HG03460 (cell line): ENCODE results near the gene CLK1.
A peak's percentile ranks its signal among the peaks of the same experiment; 100 is the strongest.
"Not testable (repeated sequence)": the region's sequence is repeated elsewhere in the genome, so short reads cannot be mapped to it uniquely, and the experiment has no call there.

ENCODE experiments used
- ATAC-seq: cut with Tn5 transposase; IDR thresholded peaks from one replicate; pipeline ENCODE4 v1.9.1; 2021; ENCODE audit not compliant: unreplicated experiment

Gene CLK1

DNA sequence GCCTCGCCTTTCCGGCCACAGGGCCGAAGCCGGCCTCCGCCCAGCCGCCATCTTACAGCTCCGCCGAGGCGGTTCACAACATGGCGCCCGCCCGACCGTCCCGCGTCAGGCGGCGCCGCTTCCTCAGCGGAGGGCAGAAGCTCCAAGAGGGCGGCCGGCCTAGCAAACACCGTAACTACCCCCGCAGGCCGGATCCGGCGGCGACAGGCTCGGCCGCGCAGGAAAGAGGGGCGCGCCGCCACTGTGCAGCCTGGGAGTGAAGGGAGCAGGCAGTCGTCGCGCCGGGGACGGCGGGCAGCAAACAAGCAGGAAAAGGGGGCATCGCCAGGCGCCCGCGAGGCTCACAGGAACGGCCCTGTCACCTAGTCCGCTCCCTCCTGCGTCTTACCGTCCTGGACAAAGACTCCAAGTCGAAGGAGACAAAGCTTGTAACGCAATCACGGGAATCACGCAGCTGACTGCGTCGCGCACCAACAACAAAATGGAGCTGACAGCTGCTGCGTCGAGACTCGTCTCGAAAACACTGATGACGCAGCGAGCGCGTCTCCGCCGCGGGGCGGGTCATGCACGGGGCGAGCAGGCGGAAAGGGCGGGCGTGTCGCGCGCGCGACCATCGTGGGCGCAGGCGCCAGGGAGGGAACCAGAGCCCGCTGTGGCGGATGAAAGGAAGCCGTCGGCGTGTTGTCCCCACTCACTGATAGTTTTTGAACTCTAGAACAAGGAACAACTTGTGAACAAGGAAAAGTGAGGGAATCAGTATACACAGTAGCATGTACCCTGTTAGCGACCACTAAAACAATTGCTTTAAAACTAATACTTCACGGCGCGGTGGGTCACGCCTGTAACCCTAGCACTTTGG lies at the start of gene CLK1:
TSS of gene CLK1 (minus strand) at position 483 of the 859 bp plus-strand sequence. CDS start 2,796 bp downstream, outside the sequence.
- peak; percentile 83 for ATAC-seq

DNA sequence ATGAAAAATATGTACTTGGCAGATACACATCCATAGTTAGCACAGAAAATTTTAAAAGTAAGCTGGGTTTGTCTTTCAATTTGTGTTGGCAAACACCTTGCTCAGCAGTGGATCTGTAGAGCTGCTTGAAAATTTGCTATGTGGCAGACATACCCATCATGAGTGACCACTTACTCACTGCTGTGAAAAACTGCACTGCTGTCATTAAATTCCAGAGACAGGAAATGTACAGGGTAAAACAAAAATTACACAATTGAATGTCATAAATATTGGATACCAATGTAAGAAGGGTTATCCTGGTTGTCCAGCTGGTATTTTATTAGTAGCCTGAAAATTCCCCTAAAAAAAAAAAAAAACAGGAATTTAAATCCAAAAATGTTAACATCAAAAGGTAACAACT lies 49.2 kb upstream of the CLK1 start:
- ATAC-seq = no peak

DNA sequence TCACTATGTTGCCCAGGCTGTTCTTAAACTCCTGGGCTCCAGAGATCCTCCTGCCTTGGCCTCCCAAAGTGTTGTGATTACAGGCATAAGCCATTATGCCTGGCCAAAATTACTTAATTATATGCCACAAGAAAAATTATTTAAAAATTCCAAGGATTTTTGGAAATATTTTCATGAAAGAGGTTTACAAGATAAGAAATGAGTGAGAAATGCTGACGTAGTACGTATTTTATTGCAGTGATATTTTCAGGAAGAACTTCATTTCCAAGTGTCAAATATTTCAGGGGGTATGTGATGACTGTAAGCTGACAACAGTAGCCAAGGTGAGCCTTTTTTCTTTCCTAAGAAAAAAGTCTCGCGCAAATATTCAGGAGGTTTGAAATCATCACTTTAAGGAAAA lies 45.5 kb upstream of the CLK1 start:
- no peak for ATAC-seq

DNA sequence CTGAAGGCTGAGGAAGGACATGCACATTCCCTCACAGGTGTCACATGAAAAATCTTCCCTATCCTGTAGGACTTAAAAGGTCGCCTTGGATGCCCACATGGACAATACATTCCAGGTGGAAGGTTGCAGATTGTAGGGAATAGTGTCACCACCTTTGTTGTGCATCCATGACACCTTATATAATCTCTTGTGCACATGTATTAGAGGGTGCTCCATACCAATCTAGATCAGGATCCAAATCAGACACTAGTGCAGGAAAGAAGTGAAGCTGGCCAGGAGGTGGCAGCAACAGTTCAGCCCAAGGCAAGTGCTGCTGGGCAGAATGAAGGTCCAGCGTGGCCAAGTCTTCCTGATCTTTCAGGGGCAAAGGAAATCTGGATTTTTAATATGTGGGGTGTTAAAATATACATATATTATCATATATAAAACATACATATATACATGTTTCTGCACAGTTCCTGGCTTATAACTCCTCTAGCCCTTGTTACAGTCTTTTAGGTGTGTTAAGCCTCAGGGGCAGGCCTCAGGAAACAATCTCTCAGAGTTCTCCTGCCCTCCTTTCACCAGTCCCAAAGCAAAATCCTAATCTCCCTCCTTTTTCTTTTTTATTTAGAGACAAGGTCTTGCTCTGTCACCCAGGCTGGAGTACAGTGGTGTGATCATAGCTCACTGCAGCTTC lies 41.3 kb upstream of the CLK1 start:
- peak; percentile 58 for ATAC-seq

DNA sequence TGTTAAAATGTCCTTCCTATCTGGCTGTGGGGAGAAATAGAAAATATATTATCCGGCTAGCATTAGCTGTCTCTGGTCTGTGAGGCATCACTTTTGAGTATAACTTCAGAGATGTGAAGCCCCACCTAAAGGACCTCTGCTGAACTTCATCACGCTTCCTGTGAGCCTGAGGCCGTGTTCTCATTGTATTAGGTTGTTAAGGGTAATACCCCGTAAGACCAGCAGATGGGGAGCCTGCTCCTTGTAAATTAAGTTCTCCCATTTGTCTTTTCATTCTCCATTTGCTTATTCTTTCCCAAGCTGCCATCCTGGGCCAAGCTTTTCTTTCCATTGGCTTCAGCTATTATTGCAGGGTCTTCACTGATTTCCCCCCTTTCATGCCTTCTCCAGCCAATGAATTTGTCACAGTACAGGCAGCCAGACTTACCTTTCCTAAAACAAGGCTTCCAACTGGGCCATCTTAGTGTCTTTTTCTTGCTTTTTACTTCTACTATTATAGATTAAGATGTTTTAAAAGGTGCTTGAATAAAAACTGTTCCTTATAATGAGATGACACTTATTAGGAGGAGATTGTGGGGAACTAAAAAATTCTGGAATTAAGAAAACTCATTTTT lies 37.1 kb upstream of the CLK1 start:
- ATAC-seq = peak; percentile 99

DNA sequence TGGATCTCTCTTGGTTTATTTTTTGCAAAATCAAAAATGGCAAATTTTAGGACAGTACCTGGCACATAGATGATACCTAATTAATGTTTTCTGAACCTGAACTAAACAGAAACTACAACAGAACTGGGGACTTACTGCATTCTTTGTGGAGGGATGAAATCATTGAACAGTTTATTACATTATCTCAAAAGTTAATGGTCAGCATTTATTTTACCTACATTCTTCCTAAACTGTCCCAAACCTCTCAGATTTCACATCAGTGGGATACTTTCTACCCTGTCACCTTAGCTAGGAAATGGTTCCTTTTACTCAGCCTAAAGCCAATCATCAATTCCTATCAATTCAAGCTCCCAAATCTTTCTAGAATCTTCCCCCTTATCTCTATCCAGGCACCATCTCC lies 35.0 kb upstream of the CLK1 start:
- no peak for ATAC-seq

DNA sequence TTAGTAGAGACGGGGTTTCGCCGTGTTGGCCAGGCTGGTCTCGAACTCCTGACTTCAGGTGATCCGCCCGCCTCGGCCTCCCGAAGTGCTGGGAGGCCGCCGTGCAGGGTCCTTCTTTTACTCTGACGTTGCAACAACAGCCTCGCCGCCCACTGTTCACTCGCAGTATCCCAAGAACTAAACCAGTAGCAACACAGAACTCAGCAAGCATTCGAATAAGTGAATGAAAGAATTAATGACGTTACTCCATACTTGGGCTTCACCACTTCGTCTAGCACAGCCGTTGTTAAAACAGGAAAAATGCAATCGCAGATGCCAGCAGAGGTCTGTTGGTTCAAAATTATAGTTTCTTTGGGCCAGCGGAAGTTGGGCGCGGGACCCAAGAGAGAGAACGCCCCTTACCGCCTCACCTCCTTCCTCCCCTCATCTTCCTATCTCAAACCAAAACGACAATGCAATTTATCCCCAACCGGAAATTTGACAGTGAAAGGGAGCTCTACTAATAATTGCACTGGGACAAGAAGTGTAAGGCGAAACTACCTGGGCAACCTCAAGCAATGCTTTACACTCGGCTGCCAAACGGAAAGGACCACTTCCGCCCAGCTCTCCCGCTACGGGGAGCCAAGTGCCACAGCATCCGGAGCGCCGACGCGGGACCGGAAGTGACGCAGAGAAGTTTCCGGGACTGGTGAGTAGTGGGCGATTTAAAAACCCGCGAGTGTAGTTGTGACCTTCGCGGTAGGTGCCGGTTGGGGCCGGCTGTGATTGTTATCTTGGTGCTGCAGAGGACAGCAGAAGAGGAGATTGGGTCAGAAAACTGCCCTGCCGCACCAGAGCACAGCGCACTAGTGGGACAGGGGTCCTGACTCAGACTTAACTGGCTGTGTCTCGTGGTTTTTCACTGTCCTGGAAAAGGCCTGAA lies 24.5 kb upstream of the CLK1 start, which contains the start of the genes NIF3L1 and PPIL3:
TSS of gene NIF3L1 (plus strand) at position 668 of the 922 bp plus-strand sequence. CDS start 2,573 bp downstream, outside the sequence.
TSS of gene PPIL3 (minus strand) at position 374 of the 922 bp plus-strand sequence. CDS start 1,462 bp downstream, outside the sequence.
- ATAC-seq = peak; percentile 88

DNA sequence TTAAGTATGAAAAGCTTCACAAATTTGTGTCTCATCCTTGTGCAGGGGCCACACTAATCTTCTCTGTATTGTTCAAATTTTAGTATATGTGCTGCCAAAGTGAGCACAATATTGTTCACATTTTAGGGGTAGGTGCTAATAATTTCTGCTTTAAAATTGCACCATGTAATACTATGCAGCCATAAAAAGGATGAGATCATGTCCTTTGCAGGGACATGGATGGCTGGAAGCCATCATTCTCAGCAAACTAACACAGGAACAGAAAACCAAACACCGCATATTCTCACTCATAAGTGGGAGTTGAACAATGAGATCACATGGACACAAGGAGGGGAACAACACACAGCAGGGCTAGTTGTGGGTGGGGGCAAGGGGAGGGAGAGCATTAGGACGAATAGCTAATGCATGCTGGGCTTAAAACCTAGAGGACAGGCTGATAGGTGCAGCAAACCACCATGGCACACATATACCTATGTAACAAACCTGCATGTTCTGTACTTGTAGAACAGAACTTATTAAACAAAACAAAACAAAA lies 17.3 kb upstream of the CLK1 start:
- not testable (repeated sequence) for ATAC-seq

DNA sequence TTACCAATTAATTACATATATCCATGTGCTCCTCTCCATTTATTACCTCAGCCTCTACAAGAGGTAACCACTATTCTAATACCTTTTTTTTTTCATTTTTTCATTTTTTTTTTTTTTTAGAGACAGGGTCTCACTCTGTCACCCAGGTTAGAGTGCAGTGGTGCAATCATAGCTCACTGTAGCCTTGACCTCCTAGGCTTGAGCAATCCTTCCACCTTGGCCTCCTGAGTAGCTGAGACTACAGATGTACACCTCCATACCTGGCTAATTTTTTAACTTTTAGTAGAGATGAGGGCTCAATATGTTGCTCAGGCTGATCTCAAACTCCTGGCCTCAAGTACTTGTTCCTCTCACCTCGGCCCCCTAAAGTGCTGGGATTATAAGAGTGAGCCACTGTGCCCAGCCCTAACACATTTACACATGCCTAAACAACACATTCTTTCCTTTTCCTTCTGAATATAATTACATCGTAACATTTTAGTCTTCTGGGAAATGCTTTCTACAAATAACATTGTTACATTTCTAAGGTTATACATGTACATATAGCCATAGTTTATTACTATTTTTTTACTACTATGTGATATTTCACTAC lies 13.9 kb upstream of the CLK1 start:
- ATAC-seq = no peak

DNA sequence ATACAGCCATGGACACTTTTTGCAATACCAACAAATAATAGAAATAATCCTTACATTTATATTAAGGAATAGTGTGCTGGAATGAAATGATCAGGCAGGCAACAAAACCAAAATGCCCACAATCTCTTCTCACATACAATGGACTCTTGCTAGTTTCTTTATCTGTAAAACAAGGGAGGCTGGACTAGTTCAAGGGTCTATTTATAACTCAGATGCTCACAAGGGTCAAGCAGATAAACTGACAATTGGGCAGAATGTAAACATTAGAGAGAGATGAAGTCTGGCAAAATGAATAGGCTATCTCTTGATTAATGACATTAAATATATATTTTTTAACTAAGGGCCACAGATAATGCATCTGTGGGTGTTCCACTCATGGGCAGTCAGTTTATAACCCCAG lies 13.0 kb upstream of the CLK1 start:
- ATAC-seq = no peak

DNA sequence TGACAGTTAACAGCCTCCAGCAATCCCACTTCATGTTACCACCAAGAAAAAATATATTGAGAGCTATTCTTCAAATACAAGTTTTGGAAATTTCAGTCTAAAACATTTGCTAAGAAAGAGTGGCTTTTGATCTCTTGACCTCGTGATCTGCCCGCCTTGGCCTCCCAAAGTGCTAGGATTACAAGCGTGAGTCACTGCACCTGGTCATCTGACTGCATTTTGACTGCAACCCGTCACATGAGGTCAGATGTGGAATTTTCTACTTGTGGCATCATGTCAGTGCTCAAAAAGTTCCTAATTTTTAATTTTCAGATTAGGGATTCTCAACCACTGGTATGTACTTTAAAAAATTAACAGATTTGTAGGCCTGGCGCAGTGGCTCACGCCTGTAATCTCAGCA lies 9.1 kb upstream of the CLK1 start:
- ATAC-seq = no peak

DNA sequence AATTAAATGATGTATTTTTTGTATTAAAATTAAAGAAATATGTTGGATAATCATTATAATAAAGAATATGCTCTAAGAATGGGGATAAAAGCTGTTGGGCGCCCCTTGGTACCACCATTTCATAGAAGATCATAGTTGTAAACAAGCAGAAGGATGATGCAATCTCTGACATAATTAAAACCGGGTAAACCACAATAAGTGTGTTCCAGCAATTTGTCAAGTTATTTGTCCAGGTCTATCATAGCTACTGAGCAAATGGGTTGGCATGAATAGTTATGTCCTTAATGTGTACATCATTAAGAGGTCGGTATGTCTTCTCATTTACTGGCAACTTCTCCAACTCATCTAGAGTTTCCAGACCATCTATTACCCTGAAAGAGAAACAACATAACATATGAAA lies 6.7 kb upstream of the CLK1 start:
- no peak for ATAC-seq

DNA sequence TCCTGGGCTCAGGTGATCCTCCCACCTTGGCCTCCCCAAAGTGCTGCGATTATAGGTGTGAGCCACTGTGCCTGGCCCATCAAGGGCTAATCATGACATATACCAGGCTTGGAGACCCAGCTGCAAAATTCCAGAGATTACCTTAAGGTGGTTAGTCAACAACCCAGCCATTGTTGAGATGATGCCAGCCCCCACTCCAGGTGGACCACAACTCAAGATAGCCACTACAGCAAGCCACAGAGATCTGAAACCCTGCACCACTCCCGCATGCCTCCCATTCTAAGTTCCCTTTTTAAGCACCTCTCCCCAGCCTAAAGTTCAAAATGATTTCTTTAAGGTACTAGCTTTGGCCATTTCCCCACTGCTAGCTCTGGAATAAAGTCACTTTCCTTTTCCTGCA lies 4.6 kb upstream of the CLK1 start:
- ATAC-seq = no peak

DNA sequence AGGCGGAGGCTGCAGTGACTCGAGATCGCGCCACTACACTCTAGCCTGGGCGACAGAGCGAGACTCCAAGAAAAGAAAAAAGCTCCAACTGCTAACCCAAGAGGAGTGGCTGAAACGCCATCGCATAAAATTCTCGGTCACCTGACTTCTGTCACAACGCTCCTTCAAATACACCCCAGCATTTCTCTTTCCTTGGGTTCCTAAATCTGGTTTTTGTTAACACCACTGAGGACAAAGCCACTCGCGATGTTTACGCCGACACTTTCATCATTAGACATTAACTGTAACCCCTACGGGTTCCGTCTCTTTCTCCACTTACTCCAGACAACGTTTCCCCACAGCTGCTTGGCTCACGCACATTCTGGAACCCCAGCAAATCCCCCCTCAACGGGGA lies 679 bp downstream of the CLK1 start:
- ATAC-seq = peak; percentile 6

DNA sequence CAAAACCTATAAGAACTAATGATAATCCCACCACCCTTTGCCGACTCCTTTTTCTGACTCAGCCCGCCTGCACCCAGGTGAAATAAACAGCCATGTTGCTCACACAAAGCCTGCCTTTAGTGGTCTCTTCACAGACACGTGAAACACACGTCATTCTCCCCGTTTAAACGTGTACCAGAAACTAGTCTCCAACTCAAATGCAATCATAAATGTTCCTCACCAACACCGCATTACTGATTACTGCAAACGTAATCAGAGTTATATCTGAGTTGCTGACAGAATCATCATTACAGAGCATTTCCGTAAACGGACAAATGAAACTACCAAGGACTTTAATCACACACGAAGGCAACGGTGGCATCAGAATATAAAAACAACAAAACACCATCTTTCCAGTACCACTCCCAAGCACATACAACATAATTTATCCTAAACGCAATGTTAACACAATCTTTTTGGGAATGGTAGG lies 1.9 kb downstream of the CLK1 start:
- ATAC-seq = no peak

DNA sequence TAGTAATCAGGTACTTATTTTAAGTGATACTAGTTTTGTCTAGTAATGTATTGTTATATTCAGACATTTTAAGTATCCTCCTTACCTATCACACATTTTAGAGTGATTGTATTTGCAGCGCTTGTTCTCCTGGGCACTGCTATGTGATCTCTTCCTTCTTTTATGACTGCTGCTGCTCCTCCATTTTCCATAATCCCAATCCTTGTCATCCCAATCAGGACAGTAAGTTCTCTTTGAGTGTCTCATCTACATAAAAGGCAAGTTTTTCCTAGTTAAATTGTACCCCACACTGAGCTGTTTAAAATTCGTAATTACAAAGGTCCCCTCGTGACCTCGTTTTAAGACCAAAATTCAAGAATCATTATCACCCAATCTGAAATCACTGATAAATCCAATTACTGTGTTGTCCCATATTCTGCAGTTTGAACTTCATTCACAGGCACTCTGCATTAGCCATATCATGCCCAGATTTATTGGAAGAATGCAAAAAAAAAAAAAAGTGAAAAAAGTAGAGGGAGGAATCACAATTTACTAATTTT lies 2.8 kb downstream of the CLK1 start:
- ATAC-seq = no peak

DNA sequence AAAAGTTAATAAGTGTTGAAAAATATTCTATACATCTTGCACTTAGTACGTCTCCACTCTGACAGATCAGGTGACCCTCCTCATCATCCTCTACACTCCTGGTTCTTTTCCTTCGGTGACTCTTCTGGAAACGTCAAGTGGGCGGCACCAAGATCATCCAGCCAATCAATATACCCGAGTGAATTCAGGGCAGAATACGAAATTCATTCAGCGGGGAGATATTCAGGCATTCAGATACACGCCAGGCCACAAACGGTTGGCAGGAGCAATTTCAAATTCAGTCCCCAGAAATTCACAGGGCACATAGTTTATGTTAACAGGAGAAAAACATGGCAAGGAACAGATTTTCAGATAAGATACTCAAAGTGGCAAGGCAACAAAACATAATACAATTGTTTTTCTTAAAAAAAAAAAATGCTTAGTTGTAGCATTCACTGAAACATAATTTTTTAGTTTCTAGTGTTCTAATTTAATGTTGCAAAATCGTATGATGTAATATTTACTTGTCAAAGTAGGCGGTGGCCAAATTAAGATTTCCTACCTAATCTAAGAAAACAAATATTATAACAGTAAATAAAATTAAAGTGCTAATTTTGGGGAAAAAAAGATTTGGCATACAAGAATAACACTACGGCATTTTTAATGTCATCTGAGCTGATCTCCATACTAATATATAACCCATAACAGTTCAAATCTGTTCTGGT lies 4.2 kb downstream of the CLK1 start:
- ATAC-seq = no peak

DNA sequence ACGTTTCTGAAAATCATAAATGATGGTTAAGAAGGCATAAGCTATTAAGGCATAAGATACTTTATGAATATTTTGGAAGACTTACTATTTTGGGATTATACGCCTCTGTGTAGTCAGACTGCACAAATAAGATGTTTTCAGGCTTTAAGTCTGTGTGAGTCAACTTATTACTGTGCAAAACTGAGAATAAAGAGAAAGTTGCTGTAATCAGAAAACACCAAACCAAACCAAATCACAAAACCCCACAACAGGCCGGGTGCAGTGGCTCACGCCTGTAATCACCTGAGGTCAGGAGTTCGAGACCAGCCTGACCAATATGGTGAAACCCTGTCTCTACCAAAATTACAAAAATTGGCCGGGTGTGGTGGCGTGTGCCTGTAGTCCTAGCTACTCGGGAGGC lies 7.7 kb downstream of the CLK1 start:
- ATAC-seq = no peak

DNA sequence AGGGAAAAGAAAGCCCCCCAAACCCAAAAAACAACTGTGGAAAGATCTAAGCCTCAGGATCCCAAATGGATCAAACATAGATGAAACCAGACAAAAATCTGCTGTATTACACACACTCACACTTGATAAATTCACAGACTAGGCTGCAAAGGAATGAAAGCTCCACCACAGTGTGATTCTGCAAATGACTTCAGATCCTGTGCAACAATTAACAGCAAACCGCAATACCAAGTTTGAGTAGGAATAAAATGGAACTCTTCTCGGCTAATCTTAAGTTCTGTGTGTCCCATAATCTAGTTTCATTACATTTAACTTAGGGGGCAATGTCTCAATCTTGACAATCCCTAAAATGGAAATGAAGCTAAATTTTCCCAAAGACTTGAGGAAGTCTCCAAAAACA lies 11.9 kb downstream of the CLK1 start:
- ATAC-seq = no peak
